SK-N-SH (cell line): ENCODE results near the gene ANXA11. TPM values are rescaled to one million over a fixed set of nuclear protein-coding genes. Genes with fewer than 3 reads are reported as not detected.

ENCODE experiments used
- CTCF ChIA-PET: fragments of 300-600, 350-600 bp; formaldehyde crosslinking; extraction: SDS; loops from one replicate; lab custom pipeline; 2021; lab: Yijun Ruan, JAX
- POLR2A ChIA-PET: fragments of 350-600 bp; sonication (Branson Sonifier 250); formaldehyde crosslinking; extraction: SDS; loops from one replicate; lab custom pipeline; 2020; ENCODE audit warnings: antibody characterized with exemption, inconsistent platforms; lab: Yijun Ruan, JAX
- DNase-seq: peaks from one replicate; pipeline ENCODE4 v3.0.0; 2012
- H2AFZ ChIP-seq: fragments of 200-600 bp; sonication (generic); 2 replicates; pipeline ENCODE4 v1.8.1; 2016; ENCODE audit warnings: antibody characterized with exemption, mild to moderate bottlenecking, low read depth
- H3F3A ChIP-seq: fragments of 200-600 bp; sonication (generic); replicated peaks from 2 replicates; pipeline ENCODE3; 2016; ENCODE audit warnings: antibody characterized with exemption, mild to moderate bottlenecking; ENCODE audit not compliant: insufficient read depth
- H3K27ac ChIP-seq, 2 experiments: fragments of 200-500 bp in 1 of 2; fragments of 200-600 bp in 1 of 2; sonication (Bioruptor generic) in 1 of 2; sonication (generic), shearing (Covaris generic) in 1 of 2; 2 replicates each; pipeline versions ENCODE4 v1.5.1 to v1.6.1; 2014 to 2016; ENCODE audit warnings: low read depth in 2 of 2, inconsistent platforms in 1 of 2, low read length in 1 of 2, mild to moderate bottlenecking in 1 of 2, mixed read lengths in 1 of 2
- H3K27me3 ChIP-seq: fragments of 200-600 bp; sonication (generic), shearing (Covaris generic); 2 replicates; pipeline ENCODE4 v1.6.1; 2016; ENCODE audit warnings: mixed run types; ENCODE audit not compliant: insufficient read depth
- H3K36me3 ChIP-seq, 2 experiments: fragments of 200-500 bp in 1 of 2; fragments of 200-600 bp in 1 of 2; sonication (Bioruptor generic) in 1 of 2; sonication (generic) in 1 of 2; replicated peaks in 1 of 2; 2 replicates each; pipeline versions ENCODE3 to v1.5.1; 2014 to 2016; ENCODE audit warnings: low read length in 1 of 2, mild to moderate bottlenecking in 1 of 2; ENCODE audit not compliant: insufficient read depth in 2 of 2, control insufficient read depth in 1 of 2
- H3K4me1 ChIP-seq, 2 experiments: fragments of 200-500 bp in 1 of 2; fragments of 200-600 bp in 1 of 2; sonication (Bioruptor generic) in 1 of 2; sonication (generic), shearing (Covaris generic) in 1 of 2; 2 replicates each; pipeline versions ENCODE4 v1.5.1 to v1.6.1; 2014 to 2016; ENCODE audit warnings: low read depth in 1 of 2, low read length in 1 of 2, mixed run types in 1 of 2; ENCODE audit not compliant: insufficient read depth in 2 of 2, control insufficient read depth in 1 of 2
- H3K4me2 ChIP-seq: fragments of 200-600 bp; sonication (generic), shearing (Covaris generic); 2 replicates; pipeline ENCODE4 v1.6.1; 2017; ENCODE audit warnings: mixed run types
- H3K4me3 ChIP-seq, 2 experiments: fragments of 200-500 bp in 1 of 2; fragments of 200-600 bp in 1 of 2; sonication (Bioruptor generic) in 1 of 2; sonication (generic), shearing (Covaris generic) in 1 of 2; 2 replicates each; pipeline versions ENCODE4 v1.5.1 to v1.8.1; 2014 to 2016; ENCODE audit warnings: low read depth in 2 of 2, inconsistent platforms in 1 of 2, low read length in 1 of 2, mild to moderate bottlenecking in 1 of 2, mixed read lengths in 1 of 2, moderate library complexity in 1 of 2
- H3K79me2 ChIP-seq: fragments of 200-600 bp; sonication (generic); 2 replicates; pipeline ENCODE4 v1.8.1; 2017; ENCODE audit warnings: mild to moderate bottlenecking; ENCODE audit not compliant: insufficient read depth
- H3K9ac ChIP-seq: fragments of 200-600 bp; sonication (generic); 2 replicates; pipeline ENCODE4 v1.6.1; 2017; ENCODE audit warnings: mixed run types
- H3K9me2 ChIP-seq: fragments of 200-600 bp; sonication (generic); 2 replicates; pipeline ENCODE4 v1.6.1; 2017; ENCODE audit warnings: mixed run types
- H3K9me3 ChIP-seq: fragments of 200-600 bp; sonication (generic); 2 replicates; pipeline ENCODE4 v1.6.1; 2017; ENCODE audit warnings: mixed run types, mild to moderate bottlenecking, moderate library complexity
- H4K20me1 ChIP-seq: fragments of 200-600 bp; sonication (generic); 2 replicates; pipeline ENCODE4 v1.6.1; 2017; ENCODE audit warnings: mild to moderate bottlenecking, mixed run types; ENCODE audit not compliant: insufficient read depth
- CHD2 ChIP-seq: fragments of 150-350 bp; IDR thresholded peaks from 2 replicates; pipeline ENCODE4 v1.6.1; 2018; ENCODE audit warnings: low read length; ENCODE audit not compliant: partially characterized antibody
- ELF1 ChIP-seq: IDR thresholded peaks from 2 replicates; pipeline ENCODE4 v1.4.0; 2012
- EZH2phosphoT487 ChIP-seq: fragments of 200-600 bp; sonication (generic); IDR thresholded peaks from 2 replicates; pipeline ENCODE4 v1.6.1; 2017; ENCODE audit warnings: low read depth, mixed run types, mild to moderate bottlenecking, antibody characterized with exemption, moderate library complexity, borderline replicate concordance
- FOSL2 ChIP-seq: IDR thresholded peaks from 2 replicates; pipeline ENCODE4 v1.4.0; 2012; ENCODE audit warnings: low read depth, mild to moderate bottlenecking, moderate library complexity, borderline replicate concordance
- FOXJ3 ChIP-seq: sonication (generic); formaldehyde crosslinking; IDR thresholded peaks from 2 replicates; pipeline ENCODE4 v1.5.1; 2020; ENCODE audit warnings: mild to moderate bottlenecking, missing genetic modification reagents
- GABPA ChIP-seq: IDR thresholded peaks from 2 replicates; pipeline ENCODE4 v1.4.0; 2012; ENCODE audit warnings: low read depth, mild to moderate bottlenecking
- GATA2 ChIP-seq: sonication (generic); formaldehyde crosslinking; IDR thresholded peaks from 2 replicates; pipeline ENCODE4 v1.5.0; 2020; ENCODE audit warnings: mild to moderate bottlenecking, missing genetic modification reagents
- MAX ChIP-seq: IDR thresholded peaks from 2 replicates; pipeline ENCODE4 v1.4.0; 2012; ENCODE audit warnings: low read depth
- MEF2A ChIP-seq: IDR thresholded peaks from 2 replicates; pipeline ENCODE4 v1.4.0; 2012; ENCODE audit warnings: low read depth, borderline replicate concordance
- MXI1 ChIP-seq: IDR thresholded peaks from 2 replicates; pipeline ENCODE4 v1.6.1; 2012; ENCODE audit warnings: mild to moderate bottlenecking, low read depth, low read length, improper control_type of control experiment
- NFIC ChIP-seq: IDR thresholded peaks from 2 replicates; pipeline ENCODE4 v1.4.0; 2012; ENCODE audit warnings: borderline replicate concordance
- NRF1 ChIP-seq: IDR thresholded peaks from 2 replicates; pipeline ENCODE4 v1.6.1; 2012; ENCODE audit warnings: low read depth, mild to moderate bottlenecking, low read length
- RAD21 ChIP-seq: IDR thresholded peaks from 2 replicates; pipeline ENCODE4 v1.6.1; 2012; ENCODE audit warnings: mild to moderate bottlenecking, low read length
- REST ChIP-seq: IDR thresholded peaks from 2 replicates; pipeline ENCODE4 v1.6.1; 2012; ENCODE audit warnings: mild to moderate bottlenecking, low read depth, low read length, moderate library complexity
- RFX5 ChIP-seq: IDR thresholded peaks from 2 replicates; pipeline ENCODE4 v1.6.1; 2012; ENCODE audit warnings: mild to moderate bottlenecking, improper control_type of control experiment, low read length
- RXRA ChIP-seq: IDR thresholded peaks from 2 replicates; pipeline ENCODE4 v1.4.0; 2012; ENCODE audit warnings: low read depth, mild to moderate bottlenecking, borderline replicate concordance
- SMC3 ChIP-seq: IDR thresholded peaks from 2 replicates; pipeline ENCODE4 v1.6.1; 2012; ENCODE audit warnings: low read depth, low read length, improper control_type of control experiment
- TAF1 ChIP-seq: IDR thresholded peaks from 2 replicates; pipeline ENCODE4 v1.6.1; 2012; ENCODE audit warnings: low read depth, mild to moderate bottlenecking, low read length, moderate library complexity, borderline replicate concordance
- USF2 ChIP-seq: fragments of 150-350 bp; IDR thresholded peaks from 2 replicates; pipeline ENCODE4 v1.6.1; 2017; ENCODE audit warnings: antibody characterized with exemption, low read length, low read depth, borderline replicate concordance
- YY1 ChIP-seq: IDR thresholded peaks from 2 replicates; pipeline ENCODE4 v1.4.0; 2012; ENCODE audit warnings: low read depth, mild to moderate bottlenecking
- ZBTB33 ChIP-seq: IDR thresholded peaks from 2 replicates; pipeline ENCODE4 v1.4.0; 2012; ENCODE audit warnings: low read depth, borderline replicate concordance
- polyA plus RNA-seq, 3 experiments: library from polyadenylated mRNA; depleted of rRNA; stranded (reverse); fragments of >200 nt; gene quantifications; 2 replicates each; pipeline ENCODE4 v1.2.3, GENCODE V29; 2012

Gene ANXA11
- polyA plus RNA-seq, 1 of the 3 experiments (the other 2 are of a cell fraction) = 53.6 TPM

- no peak for TF ChIP-seq SMC3
- no peak for TF ChIP-seq NFIC
- no peak for TF ChIP-seq EZH2phosphoT487
- no peak for TF ChIP-seq RAD21
- no peak for TF ChIP-seq RXRA
Measured at GRCh38 chr10:80194373-80195045, 10.8 kb downstream of the ANXA11 start (continued).

- H3K9me3 ChIP-seq = no peaks in the 10 kb centered on the region
- H3K4me1 ChIP-seq = peaks cover 0 to 12% of the 10 kb centered on the region in 2 experiments; a peak in 2 of 4 replicates
- peaks cover 43% of the 10 kb centered on the region for H4K20me1 ChIP-seq
- H2AFZ ChIP-seq = no peak overlapping the region
- H3K4me2 ChIP-seq = no peak overlapping the region
- no peaks in the 10 kb centered on the region for H3K27me3 ChIP-seq
- H3K9me2 ChIP-seq = no peaks in the 10 kb centered on the region
- POLR2A ChIA-PET = no interaction called here
- no peak overlapping the region for H3K9ac ChIP-seq
- no peaks in the 10 kb centered on the region for H3F3A ChIP-seq
- TF ChIP-seq FOSL2 (no peak), MEF2A (no peak), CHD2 (no peak), USF2 (no peak), GATA2 (no peak), RAD21 (no peak), REST (no peak), SMC3 (no peak), FOXJ3 (CRISPR knock-in tag) (no peak), TAF1 (no peak), ZBTB33 (no peak), ELF1 (no peak), GABPA (no peak), RFX5 (no peak), YY1 (no peak), MAX (no peak), MXI1 (no peak), NRF1 (no peak)
- no peak overlapping the region for H3K27ac ChIP-seq
- peaks cover 68% of the 10 kb centered on the region for H3K79me2 ChIP-seq
- H3K36me3 ChIP-seq = peaks cover 0 to 3% of the 10 kb centered on the region in 2 experiments
- no peak for DNase-seq
- H3K4me3 ChIP-seq = no peak overlapping the region
- CTCF ChIA-PET = no interaction called here
Measured at GRCh38 chr10:80192553-80192952, 12.8 kb downstream of the ANXA11 start.
